GM21526 (cell line): Measurements from ENCODE around the gene TSPAN16.
"Not testable (repeated sequence)": the region's sequence is repeated elsewhere in the genome, so short reads cannot be mapped to it uniquely, and the experiment has no call there.

Source experiments
- ATAC-seq: cut with Tn5 transposase; IDR thresholded peaks from one replicate; pipeline ENCODE4 v1.9.1; 2021; ENCODE audit warnings: moderate library complexity; ENCODE audit not compliant: unreplicated experiment, low FRiP score

The TSPAN16 gene

DNA sequence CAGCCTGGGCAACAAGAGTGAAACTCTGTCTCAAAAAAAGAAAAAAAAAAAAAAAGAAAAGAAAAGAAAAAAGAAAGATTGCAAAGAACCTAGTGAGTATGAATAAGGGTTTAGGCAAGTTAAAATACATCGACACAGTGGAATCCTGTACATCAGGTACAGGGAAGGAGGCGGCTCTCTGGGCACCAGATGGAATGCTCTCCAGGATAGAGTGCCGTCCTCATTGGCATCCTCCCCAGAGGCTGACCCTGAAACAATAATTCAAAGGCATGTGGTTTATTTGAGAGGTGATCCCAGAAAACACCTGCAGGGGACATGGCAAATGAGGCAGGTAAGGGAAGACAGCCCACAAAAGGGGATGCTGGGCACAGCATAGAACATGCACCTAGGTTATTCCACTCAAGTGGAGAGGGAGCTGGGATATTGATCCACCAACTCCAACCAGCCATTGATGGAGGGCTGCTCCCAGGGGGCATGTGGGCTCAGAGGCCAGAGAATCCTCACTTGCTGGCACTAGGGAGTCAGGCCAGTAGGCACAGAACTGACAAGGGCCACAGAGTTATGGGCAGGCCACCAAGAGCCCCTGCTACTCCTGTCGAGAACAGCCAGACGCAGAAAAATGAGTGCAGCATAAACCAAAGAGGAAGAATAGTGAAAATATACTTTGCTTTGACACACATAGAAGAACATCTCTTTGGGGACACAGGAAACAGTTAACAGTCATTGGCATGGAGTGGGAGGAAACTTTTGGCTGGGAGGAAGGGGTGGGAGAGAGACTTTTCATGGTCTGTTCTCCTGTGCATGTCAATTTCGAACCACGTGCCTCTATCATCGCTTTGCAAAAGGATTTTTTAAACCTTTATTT is 4.2 kb downstream of the TSPAN16 start:
- no peak for ATAC-seq

DNA sequence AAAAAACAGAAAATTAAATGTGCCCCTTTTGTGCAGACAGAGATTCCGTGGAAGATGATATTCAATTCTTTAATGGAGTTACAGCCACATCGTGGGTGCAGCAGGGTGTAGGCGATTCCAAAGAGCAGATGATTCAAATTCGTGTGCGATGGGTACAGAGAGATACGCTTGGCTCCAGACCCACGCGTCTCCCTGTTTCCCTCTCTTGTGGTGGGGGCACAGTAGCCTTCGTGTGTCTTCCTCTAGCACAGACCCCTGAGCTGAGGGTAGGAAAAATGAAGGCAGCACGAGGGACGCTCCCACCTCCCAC is 4.8 kb downstream of the TSPAN16 start:
- no peak for ATAC-seq

DNA sequence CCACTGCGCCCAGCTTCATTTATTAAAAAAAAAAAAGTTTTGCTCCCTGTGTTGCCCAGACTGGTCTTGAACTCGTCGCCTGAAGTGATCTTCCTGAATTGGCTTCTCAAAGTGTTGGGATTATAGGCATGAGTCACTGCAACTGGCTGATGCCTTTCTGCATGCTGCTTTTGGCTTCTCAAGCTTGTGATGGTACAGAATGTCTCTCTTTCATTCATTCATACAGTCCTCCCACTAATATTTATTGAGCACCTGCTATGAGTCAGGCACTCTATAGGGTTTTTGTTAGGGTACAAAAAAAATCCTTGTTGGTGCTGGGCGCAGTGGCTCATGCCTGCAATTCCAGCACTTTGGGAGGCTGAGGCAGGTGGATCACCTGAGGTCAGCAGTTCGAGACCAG is 9.0 kb downstream of the TSPAN16 start:
- ATAC-seq, result no peak

DNA sequence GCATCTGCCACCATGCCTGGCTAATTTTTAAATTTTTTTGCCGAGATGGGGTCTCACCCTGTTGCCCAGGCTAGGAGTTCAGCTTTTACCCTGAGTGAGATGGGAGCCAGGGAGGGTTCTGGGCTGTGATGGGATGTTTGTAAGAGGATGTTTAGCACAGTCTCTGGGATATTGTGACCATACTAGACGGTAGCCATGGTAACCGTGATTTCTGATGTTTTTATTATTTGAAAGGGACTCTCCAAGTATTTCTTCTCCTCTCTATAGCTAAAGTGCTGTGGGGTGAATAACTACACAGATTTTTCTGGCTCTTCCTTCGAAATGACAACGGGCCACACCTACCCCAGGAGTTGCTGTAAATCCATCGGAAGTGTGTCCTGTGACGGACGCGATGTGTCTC is 10.4 kb downstream of the TSPAN16 start:
- no peak for ATAC-seq

DNA sequence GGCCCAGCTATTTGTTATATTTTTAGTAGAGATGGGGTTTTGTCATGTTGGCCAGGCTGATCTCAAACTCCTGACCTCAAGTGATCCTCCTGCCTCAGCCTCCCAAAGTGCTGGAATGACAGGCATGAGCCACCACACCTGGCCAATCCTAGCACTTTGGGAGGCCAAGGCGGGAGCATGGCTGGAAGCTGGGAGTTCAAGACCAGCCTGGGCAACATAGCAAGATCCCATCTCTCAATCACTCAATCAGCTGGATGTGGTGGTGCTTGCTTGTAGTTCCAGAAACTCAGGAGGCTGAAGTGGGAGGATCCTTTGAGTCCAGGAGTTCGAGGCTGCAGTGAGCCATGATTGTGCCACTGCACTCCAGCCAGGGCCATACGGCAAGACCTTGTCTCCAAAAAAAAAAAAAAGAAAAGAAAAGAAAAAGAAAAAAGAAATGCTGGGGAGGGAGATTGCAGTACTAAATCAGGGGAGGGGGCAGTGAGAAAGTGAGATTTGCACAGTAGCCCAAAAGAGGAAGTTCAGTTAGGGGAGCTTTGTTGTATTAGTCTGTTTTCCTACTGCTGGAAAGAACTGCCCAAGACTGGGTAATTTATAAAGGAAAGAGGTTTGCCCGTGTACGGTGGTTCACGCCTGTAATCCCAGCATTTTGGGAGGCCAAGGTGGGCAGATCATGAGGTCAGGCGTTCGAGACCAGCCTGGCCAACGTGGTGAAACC is 24.5 kb downstream of the TSPAN16 start:
- not testable (repeated sequence) for ATAC-seq

DNA sequence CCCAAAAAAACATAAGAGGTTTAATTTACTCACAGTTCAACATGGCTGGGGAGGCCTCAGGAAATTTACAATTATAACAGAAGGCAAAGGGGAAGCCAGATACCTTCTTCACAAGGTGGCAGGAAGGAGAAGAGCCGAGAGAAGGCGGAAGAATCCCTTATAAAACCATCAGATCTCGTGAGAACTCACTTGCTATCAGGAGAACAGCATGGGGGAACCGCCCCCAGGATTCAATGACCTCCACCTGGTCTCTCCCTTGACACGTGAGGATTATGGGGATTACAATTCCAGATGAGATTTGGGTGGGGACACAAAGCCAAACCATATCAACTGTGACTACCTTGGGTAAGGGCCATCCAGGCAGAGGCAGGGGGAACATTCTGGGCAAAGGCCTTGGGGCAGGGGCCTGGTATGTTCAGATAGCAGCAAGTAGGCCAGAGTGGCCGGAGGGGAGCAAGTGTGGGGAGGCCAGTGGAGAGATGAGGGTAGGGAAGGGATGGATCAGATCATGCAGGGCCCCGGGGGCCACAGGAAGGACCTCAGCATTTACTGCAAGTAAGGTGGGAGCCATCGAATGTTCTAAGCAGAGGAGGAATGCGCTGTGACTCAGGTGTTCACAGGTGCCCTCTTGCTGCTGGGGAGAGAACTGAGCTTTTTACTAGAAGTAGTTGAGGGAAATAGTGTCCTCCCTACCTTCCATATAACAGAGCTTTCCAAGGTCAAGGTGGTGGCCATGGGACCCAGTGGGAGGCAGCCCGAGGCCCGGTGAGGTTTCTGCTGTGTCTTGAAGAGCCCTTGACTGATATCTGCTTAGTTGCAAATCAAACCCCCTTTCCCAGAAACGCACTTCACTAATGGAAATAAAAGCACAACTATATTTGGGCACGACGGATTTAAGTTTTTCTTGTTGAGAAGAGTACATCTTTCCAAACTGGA is 25.5 kb downstream of the TSPAN16 start:
- no peak for ATAC-seq

DNA sequence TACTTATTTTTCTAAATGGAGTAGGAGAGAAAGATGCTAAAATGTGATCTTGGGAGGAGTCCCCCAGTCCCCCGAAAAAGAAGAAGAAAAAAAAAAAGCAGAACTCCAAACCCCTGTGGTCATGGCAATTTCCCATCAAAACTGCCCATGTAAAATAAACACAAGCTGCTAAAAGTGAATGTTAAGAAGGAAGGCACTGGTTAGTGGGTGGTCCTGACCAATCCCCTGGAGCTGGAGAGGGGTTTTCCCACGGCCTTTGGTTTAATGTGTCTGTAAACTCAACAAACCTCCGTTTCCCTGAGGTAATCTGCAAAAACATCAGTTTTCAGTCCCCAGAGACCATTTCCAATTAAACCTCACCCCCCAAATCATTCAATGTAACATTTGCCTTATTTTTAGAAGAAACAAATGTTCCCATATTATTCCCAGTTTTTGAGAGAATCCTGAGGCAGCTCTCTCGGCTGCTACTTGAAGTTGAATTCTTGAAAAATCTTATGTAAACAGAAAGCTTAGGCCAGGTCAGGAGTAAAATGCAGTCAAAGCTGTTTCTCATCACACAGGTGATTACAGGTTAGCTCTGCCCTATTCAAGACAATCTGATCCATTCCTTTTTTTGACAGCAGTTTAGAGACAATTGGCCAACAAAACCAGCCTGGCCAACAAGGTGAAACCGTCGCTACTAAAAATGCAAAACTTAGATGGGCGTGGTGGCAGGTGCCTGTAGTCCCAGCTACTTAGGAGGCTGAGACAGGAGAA is 26.5 kb downstream of the TSPAN16 start:
- ATAC-seq, result no peak

DNA sequence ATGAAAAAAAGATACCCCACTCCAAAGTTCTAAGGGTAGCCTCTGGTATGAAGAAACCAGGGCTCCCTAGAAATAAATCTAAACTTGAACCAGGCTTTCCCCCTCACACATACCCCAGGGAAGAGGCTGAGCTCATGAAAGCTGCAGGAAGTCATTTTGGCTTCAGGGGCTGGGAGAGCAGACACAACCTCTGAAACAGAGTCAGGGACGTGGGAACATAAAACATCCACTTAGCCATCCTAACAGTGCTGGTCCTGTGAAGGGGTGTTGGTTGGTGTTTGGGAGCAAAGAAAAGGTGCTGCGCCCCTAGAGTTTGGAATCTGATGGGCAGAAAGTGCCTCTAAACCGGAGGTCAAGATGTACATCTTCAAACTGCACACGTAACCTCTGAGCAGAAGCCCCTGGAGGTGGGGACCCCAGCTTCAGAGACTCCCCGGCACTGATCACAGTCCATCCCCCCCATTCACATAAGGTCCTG is 27.7 kb downstream of the TSPAN16 start:
- no peak for ATAC-seq

DNA sequence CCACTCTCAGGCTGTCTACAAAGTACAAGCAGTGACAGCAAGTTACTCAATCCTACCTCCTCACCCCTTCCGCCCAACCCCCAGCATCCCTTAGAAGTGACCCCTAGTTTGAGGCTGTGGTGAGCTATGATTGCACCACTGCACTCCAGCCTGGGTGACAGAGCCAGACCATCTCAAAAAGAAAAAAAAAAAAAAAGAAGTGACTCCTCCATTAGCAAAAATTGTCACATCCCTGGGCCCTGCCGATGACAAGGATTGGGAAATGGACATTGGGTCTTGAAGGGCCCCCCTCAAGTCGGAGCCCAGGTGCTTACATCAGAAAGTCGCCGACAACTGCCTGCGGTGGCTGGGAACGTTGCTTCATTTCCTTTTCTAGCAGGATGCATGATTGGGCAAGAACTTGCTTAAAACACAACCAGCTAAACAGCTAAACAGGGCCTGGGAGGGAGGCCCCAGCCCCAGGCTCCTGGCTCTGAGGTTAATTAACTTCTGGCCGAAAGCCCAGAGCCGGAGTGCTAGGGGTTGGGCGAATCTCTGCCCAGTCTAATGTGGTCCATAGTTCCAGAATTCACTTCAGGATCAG is 28.2 kb downstream of the TSPAN16 start:
- ATAC-seq, result no peak

DNA sequence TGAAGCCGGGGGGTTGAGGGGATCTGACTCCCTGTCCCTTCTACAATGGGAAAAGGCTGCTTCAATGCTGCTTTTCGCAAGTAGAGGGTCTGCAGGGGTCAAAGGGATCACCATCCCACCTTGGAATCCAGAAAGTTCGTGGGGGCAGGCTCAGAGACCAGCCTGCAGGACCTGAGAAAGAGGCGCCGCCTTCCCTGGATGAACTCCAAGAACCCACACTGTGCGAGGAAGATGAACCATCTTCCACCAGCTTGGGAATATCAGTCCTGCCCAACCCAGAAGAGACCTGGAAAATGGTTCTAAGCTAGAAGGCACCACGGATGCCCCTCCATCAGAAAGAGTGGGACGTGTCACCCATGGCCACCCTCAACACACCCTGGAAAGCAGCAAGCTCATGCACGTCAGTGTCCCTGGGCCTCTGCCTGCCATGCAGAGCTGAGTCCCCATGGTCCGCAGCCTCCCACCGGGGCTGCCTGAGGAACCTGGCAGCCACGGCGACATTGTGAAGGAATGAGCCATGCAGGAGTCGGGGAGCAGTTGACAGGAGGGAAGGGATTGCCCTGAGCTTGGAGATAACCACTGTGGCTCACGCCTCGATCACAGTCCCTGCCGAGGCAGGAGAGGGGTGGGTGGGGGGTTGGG is 28.9 kb downstream of the TSPAN16 start:
- ATAC-seq, result no peak

DNA sequence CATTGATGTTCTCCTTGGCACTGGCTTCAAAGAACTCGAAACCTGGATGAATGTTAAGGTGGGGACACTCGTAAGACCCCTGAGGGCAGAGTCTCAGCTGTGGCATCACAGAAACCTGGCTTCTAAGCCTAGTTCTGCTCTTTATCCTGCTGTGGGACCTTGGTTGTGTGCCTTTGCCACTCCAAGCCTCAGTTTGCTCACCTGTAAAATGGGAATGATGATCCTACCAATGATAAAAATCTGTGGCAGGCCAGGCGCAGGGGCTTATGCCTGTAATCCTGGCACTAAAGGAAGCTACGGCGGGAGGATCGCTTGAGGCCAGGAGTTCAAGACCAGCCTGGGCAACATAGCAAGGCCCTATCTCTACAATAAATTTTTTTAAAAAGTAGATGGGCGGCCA is 29.6 kb downstream of the TSPAN16 start:
- no peak for ATAC-seq

DNA sequence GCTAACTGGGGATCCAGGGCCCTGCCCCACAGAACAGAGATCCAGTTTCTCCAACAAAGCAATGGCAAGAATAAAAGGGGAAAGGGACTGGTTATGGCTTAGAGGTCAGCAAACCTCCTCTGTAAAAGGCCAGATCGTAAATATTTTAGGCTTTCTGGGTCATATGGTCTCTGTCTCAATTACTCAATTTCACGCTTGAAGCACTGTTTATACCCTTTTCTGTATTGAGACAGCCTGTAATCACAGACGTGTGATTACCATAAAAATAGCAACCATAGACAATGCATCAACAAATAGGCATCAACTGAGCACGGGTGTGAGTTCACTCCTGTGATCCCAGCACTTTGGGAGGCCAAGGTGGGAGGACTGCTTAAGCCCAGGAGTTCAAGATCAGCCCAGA is 34.2 kb downstream of the TSPAN16 start:
- no peak for ATAC-seq

DNA sequence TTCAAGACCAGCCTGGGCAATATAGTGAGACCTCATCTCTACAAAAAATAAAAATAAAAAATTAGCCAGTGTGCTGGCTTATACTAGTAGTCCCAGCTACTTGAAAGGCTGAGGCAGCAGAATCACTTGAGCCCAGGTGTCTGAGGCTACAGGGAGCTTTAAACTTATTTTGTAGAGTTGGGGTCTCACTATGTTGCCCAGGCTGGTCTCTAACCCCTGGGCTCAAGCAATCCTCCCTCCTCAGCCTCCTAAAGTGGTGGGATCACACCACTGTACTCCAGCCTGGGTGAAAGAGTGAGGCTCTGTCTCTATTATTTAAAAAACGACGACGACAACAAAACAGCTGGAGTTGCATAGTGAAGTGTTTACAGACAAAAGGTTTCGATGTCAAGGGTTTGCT is 35.5 kb downstream of the TSPAN16 start:
- no peak for ATAC-seq

DNA sequence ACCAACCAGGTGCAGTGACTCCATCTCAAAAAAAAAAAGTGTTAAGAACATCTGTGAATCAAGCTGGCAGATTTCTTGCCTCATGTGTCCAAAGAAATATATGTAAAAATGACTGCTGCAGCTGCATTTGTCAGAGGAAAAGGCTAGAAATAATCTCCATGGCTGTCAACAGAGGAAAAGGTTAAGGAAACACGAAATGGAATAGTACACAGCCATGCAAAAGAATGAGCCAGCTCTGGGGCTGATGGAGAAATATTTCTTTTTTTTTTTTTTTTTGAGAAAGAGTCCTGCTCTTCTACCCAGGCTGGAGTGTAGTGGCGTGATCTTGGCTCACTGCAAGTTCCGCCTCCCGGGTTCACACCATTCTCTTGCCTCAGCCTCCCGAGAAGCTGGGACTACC is 36.9 kb downstream of the TSPAN16 start:
- ATAC-seq, result no peak

DNA sequence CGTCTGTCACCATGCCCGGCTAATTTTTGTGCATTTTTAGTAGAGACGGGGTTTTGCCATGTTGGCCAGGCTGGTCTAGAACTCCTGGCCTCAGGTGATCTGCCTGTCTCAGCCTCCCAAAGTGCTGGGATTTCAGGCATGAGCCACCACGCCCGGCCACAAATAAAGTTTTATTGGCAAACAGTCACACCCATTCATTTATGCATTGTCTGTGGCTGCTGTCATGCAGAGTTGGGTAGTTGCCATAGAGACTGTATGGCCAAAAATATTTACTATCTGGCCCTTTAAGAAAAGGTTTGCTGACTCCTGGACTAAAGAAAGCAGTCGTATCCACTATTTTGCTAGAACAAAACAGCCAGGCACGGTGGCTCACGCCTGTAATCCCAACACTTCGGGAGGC is 37.9 kb downstream of the TSPAN16 start:
- ATAC-seq, result not testable (repeated sequence)

DNA sequence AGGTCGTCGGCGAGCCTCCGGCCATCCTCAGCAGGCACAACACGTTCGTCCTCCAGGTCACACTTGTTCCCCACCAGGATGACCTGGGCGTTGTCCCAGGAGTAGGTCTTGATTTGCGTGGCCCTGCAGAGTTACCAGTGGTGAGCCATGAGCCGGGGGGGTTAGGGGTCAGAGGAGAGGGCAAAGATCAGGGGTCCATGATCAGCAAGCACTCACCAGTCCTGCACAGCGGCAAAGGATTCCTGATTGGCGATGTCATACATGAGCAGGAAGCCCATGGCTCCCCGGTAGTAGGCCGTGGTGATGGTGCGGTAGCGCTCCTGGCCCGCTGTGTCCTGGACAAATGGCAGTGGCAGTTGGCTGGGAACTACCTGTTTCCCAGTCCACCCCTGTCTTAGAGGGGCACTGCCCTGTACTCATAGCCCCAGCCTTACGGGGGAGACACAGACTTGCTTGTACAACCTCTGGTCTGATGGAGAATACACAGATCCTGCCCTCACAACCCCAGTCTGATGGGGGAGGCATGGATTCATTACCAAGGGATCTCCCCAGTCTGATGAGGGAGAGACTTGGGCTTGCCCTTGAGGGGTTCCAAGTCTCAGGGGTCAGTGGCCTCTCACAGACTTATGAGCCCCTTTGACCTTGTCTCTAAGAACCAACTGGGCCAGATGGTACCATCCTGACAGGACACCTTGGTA is 39.6 kb downstream of the TSPAN16 start:
- no peak for ATAC-seq

DNA sequence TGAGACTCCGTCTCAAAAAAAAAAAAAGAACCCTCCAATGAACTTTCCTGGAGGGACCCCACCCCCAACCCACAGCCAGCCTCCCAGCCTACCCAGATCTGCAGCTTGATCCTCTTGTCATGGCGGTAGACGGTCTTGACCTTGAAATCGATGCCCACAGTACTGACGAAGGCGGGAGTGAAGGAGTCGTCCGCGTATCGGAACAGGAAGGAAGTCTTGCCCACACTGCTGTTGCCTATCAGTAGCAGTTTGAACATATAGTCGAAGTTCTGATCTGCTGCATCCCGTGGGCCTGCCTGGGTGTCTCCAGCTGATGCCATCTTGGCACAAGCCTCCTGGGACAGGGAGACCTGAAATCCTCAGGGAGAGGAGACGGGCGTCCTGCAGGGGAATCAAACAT is 41.1 kb downstream of the TSPAN16 start:
- ATAC-seq, result no peak

DNA sequence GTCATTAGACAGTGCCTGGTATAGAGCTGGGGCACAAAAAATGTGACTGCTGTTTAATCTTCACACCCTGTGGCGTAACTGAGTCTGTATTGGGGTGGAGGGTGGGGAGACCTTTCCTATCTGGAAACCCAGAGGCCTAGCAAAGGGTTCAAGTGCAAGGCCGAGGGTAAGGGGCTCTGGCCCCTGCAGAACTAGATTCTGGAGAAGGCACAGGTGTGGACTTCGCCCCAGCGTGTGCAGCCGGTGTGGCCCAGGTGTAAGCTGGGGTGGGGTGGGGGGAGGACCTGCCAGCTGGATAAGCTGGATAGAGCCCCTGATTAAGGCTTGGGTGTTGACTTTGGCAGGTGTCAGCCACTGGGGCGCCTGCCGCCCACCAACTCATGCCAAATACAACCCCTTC is 42.2 kb downstream of the TSPAN16 start:
- no peak for ATAC-seq
